ENCODE data around the gene NABP1.

NABP1 gene

DNA sequence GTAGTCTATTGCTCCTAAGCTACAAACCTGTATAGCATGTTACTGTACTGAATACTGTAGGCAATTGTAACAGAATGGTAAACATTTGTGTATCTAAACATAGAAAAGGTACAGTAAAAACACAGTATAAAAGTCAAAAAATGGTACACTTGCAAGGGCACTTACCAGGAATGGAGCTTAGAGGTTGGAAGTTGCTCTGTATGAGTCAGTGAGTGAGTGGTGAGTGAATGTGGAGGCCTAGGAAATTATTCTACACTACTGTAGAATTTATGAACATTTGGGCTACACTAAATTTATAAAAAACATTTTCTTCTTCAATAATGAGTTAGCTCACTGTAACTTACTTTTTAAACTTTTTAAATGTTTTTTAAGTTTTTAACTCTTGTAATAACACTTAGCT, 19.0 kb downstream of the NABP1 start:
- DNase-seq (ENCODE audit: low read depth), result no peak
- no peak for TF ChIP-seq CTCF (IDR thresholded peaks at IDR 0.05; ENCODE audit: insufficient read depth, low read depth, low read length, missing control alignments)
- no peak overlapping the region for H3K4me3 ChIP-seq (ENCODE audit: low read depth, low read length)

- DNase-seq (ENCODE audit: low read depth), result no peak
- TF ChIP-seq CTCF (IDR thresholded peaks at IDR 0.05; ENCODE audit: insufficient read depth, low read depth, low read length, missing control alignments), result no peak
- H3K4me3 ChIP-seq (ENCODE audit: low read depth, low read length), result no peak overlapping the region
Observed at GRCh38 chr2:191697870-191698269, 19.9 kb downstream of the NABP1 start.

GRCh38 chr2:191699341-191699945, 21.5 kb downstream of the NABP1 start:
- no peak for DNase-seq (ENCODE audit: low read depth)
- H3K4me3 ChIP-seq (ENCODE audit: low read depth, low read length), result no peak overlapping the region
- TF ChIP-seq CTCF (IDR thresholded peaks at IDR 0.05; ENCODE audit: insufficient read depth, low read depth, low read length, missing control alignments), result no peak

DNA sequence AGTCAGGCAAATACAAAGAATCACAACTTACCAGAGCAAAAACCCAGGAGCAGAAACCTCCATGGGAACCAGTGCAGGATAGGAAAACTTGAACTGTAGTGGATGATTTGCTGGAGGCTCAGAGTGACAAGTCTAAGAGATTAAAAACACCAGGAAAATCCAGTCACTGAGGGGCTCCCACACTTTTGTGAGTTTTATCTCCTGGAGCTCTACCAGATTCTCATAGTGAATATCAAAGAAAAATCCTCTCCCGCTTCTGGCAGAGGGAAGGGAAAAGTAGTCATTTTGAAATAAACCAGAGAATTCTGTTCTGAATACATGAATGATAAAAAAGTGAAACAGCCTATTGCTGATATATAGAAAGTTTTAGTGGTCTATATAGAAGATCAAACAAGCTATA, 23.1 kb downstream of the NABP1 start:
- DNase-seq (ENCODE audit: low read depth), result no peak
- H3K4me3 ChIP-seq (ENCODE audit: low read depth, low read length), result no peak overlapping the region
- TF ChIP-seq CTCF (IDR thresholded peaks at IDR 0.05; ENCODE audit: insufficient read depth, low read depth, low read length, missing control alignments), result no peak

DNA sequence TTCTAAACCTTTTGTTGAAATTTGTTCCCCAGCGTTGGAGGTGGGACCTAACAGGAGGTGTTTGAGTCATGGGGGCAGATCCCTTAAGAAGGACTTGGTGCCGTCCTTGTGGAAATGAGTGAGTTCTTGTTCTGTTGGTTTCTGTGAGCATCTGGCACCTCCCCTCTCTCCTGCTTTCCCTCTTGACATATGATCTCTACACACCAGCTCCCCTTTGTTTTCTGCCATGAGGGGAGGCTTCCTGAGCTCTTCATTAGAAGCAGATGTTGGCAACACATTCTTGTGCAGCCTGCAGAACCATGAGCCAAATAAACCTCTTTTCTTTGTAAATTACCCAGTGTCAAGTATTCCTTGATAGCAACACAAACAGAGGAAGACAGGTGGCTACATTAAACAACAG, 23.8 kb downstream of the NABP1 start:
- H3K4me3 ChIP-seq (ENCODE audit: low read depth, low read length), result no peak overlapping the region
- DNase-seq (ENCODE audit: low read depth), result no peak
- no peak for TF ChIP-seq CTCF (IDR thresholded peaks at IDR 0.05; ENCODE audit: insufficient read depth, low read depth, low read length, missing control alignments)

DNA sequence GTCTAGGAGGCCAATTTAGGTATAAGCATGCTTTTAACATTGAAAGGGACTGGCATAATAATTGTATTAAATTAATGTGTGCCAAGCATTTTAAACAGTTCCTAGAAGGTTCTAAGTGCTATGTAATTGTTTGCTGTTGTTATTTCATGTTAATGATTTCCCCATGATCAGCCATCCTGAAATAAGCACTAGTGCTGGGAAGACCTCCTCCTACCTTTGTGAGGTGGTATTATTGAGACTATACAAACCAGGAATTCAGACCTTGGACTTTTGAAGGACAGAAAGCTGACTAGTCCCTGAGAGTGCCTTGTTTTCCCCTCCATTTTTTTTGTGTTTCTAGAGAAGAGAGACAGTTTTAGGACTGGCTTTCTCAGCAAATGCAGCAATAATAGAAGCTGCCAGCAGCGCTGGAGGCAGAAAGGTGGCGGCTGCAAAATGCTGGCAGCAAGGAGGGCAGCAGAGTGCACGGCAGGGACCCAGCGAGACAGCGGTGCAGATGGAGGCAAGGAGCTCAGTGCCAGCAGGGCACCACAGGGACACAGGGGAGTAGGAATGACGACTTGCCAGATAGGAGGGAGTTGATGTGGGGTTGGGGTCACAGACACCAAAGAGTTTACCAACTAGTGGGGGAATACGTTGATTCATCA, 25.3 kb downstream of the NABP1 start:
- DNase-seq (ENCODE audit: low read depth), result no peak
- H3K4me3 ChIP-seq (ENCODE audit: low read depth, low read length), result no peak overlapping the region
- no peak for TF ChIP-seq CTCF (IDR thresholded peaks at IDR 0.05; ENCODE audit: insufficient read depth, low read depth, low read length, missing control alignments)

GRCh38 chr2:191705084-191705483, 27.1 kb downstream of the NABP1 start:
- no peak for DNase-seq (ENCODE audit: low read depth)
- no peak overlapping the region for H3K4me3 ChIP-seq (ENCODE audit: low read depth, low read length)
- TF ChIP-seq CTCF (IDR thresholded peaks at IDR 0.05; ENCODE audit: insufficient read depth, low read depth, low read length, missing control alignments), result no peak

Measured in GM12865 (cell line).